NCI-H187 (cell line): ENCODE data around the gene CYP4Z1.
"Not testable (repeated sequence)": the region's sequence is repeated elsewhere in the genome, so short reads cannot be mapped to it uniquely, and the experiment has no call there.

ENCODE experiments used
- DNase-seq, 2 experiments: peaks; one replicate each; lab custom pipeline; 2025; lab: John Stamatoyannopoulos, UW

Gene CYP4Z1

DNA sequence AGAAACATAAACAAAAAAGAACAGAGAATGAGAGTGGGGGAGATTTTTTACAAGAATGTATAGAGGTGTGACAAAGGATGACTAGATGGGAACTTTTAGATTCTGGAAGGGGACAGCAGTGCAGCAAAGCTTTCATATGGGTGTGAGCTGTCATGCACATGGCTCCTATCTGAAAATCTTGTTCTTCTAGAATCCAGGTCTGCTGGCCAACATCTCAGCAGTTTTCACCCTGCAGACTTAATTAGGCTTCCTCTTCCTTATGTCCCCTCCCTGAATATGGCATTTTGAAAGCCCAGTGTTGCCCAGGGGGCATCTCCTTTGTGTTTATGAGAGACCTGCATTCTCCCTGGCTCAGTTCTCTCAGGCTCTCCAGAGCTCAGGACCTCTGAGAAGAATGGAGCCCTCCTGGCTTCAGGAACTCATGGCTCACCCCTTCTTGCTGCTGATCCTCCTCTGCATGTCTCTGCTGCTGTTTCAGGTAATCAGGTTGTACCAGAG, at the start of gene CYP4Z1:
CYP4Z1 (plus strand) TSS at position 135 of the 498 bp plus-strand sequence; CDS start at position 395, 260 bp downstream.
- no peak for DNase-seq

DNA sequence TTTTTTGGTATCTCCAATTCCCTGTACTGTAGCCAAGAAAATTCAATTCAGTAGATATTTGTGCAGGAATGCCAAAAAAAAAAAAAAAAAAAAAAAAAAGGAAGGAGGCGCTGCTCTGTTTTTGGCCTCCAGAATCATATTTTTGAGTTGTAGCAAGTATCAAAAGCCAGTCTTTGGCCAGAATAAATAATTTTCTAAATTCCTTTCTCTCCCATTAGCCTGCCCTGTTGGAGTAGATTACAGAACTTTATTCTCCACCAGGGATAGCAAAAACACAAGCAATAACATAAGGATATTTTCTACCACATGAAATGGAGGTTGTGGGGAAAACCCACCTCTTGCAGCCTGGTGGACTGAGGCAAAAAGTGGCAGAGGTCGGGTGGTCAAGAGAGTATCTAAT, 46.0 kb upstream of the CYP4Z1 start:
- no peak for DNase-seq

DNA sequence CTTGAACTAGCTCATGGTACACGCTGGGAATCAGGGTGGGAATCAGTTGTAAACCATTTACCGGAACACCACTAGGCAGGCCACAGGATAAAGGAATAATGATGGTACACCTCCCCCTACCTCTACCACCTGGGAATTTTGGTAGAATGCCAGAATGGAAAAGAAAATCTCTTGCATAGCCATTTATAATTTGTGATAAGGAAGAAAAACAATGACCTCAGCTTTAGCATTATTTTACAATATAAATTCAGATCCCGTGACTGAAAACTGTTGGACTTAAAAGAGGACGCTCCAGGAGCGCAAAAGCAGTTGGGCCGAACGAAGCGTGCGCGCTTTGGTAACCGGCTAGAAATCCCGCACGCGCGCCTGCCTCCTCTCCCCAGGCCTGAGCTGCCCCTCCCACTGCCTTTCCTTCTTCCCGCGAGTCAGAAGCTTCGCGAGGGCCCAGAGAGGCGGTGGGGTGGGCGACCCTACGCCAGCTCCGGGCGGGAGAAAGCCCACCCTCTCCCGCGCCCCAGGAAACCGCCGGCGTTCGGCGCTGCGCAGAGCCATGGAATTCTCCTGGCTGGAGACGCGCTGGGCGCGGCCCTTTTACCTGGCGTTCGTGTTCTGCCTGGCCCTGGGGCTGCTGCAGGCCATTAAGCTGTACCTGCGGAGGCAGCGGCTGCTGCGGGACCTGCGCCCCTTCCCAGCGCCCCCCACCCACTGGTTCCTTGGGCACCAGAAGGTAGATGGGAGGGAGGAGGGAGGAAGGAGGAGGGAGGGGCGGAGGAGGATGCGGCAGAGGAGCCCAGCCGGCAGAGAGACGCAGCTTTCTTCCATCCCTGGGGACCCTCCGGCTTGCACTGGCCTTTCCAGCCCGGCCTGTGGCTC, 43.5 kb upstream of the CYP4Z1 start, which contains the start of gene CYP4X1:
CYP4X1 (plus strand) TSS at position 402 of the 873 bp plus-strand sequence; CDS start at position 551, 149 bp downstream.
- DNase-seq = no peak

GRCh38 chr1:47024141-47024801, 42.8 kb upstream of the CYP4Z1 start:
- no peak for DNase-seq

GRCh38 chr1:47030170-47030805, 36.7 kb upstream of the CYP4Z1 start:
- DNase-seq = no peak

GRCh38 chr1:47031059-47031458, 36.0 kb upstream of the CYP4Z1 start:
- DNase-seq = no peak

- DNase-seq = no peak
Observed at GRCh38 chr1:47031585-47031984, 35.4 kb upstream of the CYP4Z1 start.

DNA sequence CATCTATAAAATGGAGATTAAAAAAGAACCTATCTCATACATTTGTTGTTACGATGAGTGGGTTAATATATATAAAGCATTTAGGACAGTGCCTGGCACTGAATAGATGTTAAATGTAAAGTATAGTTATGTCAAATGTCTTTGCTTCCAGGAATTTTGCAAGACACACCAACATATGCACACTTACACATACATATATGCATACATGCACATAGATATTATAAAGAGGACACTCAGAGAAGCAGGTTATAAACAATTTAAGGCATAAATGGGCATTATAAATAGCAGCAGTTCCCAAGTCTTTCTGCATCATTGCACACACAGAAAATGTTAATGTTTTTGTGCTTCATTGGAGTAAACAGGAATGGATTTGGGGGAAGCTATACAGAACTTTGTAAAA, 30.3 kb upstream of the CYP4Z1 start:
- DNase-seq = no peak

DNA sequence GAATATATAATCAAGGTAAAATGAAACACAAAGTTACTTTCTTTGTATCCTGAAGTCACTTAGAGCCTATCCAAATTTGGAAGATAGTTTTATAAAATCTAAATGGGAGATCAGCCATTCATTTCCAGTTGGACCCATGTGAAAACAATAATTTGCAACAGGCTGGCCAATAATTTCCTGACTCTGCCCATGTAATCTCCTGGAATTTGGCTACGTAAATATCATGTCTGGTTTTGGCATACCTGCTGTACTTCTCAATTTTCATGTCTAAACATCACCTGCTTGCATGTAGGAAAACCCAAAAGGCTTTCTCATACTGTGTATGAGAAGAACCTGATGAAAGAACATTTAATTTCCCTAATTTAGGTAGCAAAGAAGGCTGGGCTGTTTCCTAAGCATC, 7.7 kb upstream of the CYP4Z1 start:
- no peak for DNase-seq

DNA sequence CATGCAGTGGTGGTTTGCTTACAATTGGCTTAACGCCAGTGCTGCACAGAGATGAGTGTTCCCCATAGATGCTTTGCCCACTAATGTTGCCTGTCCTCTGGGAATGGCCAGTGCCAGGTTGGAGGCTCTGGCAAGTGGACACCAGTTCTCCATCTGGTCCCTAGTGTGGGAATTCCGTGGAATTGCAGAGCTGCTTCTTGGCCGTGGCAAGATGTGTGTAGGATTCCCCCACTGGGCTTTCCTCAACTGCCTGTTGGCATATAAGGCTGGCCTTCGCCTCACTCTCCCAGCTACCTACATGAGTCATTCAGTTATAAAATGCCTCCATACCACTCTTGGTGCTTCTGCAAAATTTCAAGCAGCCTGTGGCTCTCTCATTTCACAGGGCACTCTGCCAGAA, 2.0 kb downstream of the CYP4Z1 start:
- not testable (repeated sequence) for DNase-seq

GRCh38 chr1:47069509-47069908, 2.5 kb downstream of the CYP4Z1 start:
- DNase-seq = not testable (repeated sequence)

DNA sequence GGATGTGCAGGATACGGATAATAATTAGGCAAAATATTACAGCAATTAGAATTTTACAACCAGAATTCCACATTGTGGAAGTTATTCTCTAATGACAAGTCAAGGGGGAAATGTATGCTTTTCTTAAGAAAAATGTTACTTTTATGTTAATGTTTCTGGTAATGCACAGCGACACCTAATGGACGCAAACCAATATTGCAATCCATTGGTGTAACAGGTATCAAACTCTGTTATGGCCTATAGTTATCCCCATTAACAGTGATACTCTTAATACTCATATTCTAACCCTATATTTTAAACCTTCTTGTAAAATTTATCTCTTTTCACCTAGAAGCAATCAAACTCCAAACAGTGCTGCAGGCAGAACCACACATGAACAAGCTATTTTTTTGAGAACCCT, 22.3 kb downstream of the CYP4Z1 start:
- not testable (repeated sequence) for DNase-seq

- not testable (repeated sequence) for DNase-seq
Observed at GRCh38 chr1:47091476-47091875, 24.4 kb downstream of the CYP4Z1 start.

- no peak for DNase-seq
Observed at GRCh38 chr1:47104816-47105215, 37.8 kb downstream of the CYP4Z1 start.

- no peak for DNase-seq
Observed at GRCh38 chr1:47106792-47107191, 39.8 kb downstream of the CYP4Z1 start.

DNA sequence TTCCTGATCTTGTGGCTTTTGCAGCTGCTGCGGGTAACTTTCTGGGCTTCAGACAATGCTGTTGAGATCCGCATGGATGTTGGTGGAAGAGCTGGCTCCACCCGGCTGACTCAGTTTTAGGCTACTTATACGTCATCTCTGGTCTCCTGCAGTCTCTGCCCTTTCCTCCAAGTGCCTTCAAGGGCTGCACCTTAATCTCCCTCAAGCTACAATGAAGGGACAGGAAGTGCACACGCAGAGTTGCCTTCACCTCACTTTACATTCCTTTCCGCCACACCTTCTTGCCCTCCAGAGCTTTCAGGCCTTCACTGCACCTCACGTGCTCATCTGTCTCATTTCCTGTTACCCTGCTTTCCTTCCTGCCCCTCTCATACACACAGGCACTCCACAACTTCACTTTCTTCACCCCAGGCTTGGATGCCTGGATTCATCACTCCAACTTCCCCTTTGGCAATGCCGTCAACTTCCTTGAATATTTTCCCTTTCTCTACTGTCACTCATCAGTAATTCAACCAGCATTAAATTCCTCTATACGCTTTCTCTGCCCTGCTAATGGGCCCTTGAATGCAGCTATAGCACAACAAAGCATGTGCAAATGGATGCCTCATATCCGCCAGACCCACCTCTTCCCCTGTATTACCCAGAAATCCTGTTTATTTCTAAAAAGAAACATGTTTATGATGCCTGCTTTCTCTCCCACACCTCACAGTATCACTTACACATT, 41.0 kb downstream of the CYP4Z1 start:
- DNase-seq = not testable (repeated sequence)

DNA sequence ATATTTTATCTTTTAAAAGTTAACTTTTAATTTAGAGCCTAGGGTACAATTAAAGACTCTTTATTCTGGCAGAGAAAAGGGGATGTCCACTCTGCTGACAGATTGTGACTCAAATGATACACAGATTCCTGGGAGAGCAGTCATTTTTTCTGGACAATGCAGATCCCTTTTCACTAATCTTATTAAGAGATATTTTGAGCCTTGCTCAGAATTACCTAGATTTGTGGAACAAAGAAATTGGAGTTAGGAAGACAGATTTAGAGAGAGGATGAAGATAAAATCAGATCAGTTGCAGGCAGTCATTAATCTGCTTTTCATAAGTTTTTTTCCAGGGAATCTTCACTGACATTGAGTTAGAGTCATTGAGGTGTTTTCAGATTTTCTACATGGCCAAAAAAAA, 42.5 kb downstream of the CYP4Z1 start:
- not testable (repeated sequence) for DNase-seq

- no peak for DNase-seq
Observed at GRCh38 chr1:47113178-47113577, 46.1 kb downstream of the CYP4Z1 start.

GRCh38 chr1:47121039-47121438, 54.0 kb downstream of the CYP4Z1 start:
- not testable (repeated sequence) for DNase-seq

DNA sequence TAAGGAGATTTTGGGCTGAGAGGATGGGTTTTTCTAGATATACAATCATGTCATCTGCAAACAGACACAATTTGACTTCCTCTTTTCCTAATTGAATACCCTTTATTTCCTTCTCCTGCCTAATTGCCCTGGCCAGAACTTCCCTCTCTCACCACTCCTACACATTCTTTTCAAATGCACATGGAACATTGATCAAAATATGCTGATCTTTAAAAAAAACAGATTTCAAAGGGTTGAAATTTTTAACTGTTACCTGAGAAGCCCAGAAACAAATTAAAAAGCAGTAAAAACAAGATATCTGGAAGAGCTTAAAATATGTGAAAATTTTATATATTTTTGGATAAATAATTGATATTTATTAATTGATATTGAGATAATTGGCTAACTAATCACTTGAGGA, 57.8 kb downstream of the CYP4Z1 start:
- DNase-seq = not testable (repeated sequence)

- not testable (repeated sequence) for DNase-seq
Observed at GRCh38 chr1:47126997-47127396, 60.0 kb downstream of the CYP4Z1 start.

DNA sequence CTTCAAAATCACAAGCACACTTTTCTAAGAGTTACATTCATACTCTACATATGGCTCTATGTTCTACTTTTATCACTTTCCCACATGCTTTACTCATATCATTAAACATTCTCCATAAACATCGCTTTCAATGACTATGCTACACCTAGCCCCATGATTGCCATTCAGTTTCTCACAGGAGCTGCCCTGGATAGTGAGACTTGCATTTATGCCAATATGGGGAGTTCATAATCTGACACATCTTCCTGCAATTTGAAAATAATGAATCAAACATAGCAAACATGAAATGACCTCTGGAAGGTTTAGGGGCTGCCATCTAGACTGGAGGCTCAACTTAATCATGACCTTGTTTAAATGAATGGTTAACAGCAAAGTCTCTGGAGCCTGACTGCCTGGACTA, 61.2 kb downstream of the CYP4Z1 start:
- DNase-seq = no peak
